Measurements from ENCODE around the gene CRTC1. TPM values are rescaled to one million over a fixed set of nuclear protein-coding genes. Genes with fewer than 3 reads are reported as not detected.

CRTC1 gene
- total RNA-seq, 1 donor from 2014 or later, result 28.8 TPM

DNA sequence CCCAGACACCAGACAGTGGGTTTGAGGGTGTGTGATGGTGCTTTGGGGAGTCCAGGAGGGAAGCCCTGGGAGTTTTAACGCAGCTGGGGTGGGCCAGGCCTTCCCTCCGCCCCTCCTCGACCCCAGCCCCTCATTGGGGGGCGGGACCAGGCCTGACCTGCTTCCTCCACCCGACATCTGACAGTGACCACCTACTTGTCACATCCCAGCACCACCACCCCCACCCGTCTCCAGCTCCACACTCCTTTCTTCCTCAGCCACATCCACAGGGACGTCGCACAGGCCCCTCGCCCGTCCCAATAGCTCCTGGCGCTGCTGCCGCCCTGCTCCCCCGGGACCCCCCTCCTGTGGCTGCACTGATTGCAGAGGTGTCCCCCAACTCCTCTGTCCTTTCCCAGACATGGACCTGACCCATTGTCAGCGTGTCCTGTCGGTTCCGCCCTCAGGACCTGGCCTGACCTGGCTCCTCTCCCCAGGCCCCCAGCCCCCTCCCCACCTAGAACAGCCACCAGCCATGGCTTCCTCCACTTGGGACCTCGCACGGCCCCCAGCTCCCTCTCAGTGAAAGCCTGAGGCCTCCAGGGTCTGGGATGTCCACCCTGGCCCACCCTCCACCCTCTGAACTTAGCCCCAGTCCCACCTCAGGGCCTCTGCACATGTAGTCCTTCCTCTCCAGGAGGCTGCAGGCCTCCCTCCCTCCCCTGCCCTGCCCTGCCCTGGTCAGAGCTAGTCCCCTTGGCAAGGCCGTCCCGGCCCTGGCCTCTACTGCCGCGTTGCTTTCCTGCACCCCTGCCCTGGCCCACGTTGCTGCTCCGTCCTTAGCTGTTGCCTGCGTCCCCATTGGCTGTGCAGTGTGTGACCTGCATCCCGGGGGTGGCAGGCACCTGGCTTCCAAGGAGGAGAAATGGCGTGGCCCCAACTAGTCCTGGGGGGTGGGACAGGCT is 77.2 kb downstream of the CRTC1 start:
- no peak overlapping the region for H3K4me3 Mint-ChIP-seq (ENCODE audit: unreplicated experiment)
- no peak for TF ChIP-seq CTCF (IDR thresholded peaks at IDR 0.05; ENCODE audit: partially characterized antibody, unreplicated experiment)
- peaks cover 3% of the 10 kb centered on the region for H3K27me3 Mint-ChIP-seq (ENCODE audit: unreplicated experiment)
- peaks cover 2% of the 10 kb centered on the region for H3K9me3 Mint-ChIP-seq (ENCODE audit: unreplicated experiment)
- H3K4me1 Mint-ChIP-seq (ENCODE audit: low read depth, unreplicated experiment), result peaks cover 4% of the 10 kb centered on the region
- no peaks in the 10 kb centered on the region for H3K36me3 Mint-ChIP-seq (ENCODE audit: unreplicated experiment)
- H3K27ac Mint-ChIP-seq (ENCODE audit: unreplicated experiment), result no peak overlapping the region
- DNase-seq, result no peak

GRCh38 chr19:18761531-18762110 is 78.1 kb downstream of the CRTC1 start:
- peaks cover 4% of the 10 kb centered on the region for H3K4me1 Mint-ChIP-seq (ENCODE audit: low read depth, unreplicated experiment)
- TF ChIP-seq CTCF (IDR thresholded peaks at IDR 0.05; ENCODE audit: partially characterized antibody, unreplicated experiment), result no peak
- DNase-seq, result no peak
- H3K9me3 Mint-ChIP-seq (ENCODE audit: unreplicated experiment), result peaks cover 2% of the 10 kb centered on the region
- no peaks in the 10 kb centered on the region for H3K36me3 Mint-ChIP-seq (ENCODE audit: unreplicated experiment)
- H3K4me3 Mint-ChIP-seq (ENCODE audit: unreplicated experiment), result no peak overlapping the region
- peak overlapping the region; percentile 28 for H3K27ac Mint-ChIP-seq (ENCODE audit: unreplicated experiment)
- peaks cover 3% of the 10 kb centered on the region for H3K27me3 Mint-ChIP-seq (ENCODE audit: unreplicated experiment)

DNA sequence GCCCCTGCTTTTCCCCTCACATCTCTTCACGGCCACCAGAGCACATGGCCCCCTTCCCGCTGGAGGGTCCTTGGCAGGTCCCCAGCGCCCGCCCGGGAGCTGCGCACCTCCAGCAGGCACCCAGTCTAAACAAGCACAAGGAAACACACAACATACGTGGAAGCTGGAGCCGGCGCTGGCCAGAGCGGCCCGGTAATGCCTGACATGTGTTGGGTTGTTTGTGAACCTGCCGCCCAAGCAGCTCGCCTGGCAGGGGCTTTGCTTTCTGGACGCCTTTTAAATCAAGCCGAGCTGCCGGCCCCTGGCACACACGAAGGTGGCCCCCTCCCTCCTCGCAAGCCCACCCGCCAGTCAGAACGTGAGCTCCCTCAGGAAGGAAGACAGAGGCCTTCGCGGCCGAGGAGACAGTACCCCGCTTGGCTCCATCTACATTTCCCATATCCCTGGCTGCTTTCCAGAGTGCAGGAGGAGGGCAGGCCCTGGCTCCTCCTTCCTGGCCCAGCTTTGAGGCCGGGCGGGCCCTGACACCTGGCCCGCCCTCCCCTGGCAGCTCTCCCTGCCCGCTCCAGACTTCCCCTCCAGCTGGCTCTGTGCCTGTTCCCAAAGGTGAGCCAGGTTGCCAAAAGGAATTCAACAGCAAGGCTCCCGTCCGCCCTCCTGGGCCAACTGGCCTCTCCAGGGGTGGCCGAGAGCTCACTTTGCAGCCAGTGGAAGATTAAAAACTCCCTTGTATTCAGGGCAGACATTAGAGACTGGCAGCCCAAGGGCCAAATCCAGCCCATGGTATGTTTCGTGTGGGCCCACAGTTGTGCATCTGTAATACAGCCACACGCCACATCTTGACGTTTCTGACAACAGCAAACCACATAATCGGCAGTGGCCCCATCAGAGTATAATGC is 78.9 kb downstream of the CRTC1 start:
- TF ChIP-seq CTCF (IDR thresholded peaks at IDR 0.05; ENCODE audit: partially characterized antibody, unreplicated experiment), result no peak
- DNase-seq, result peak; percentile 15
- no peak overlapping the region for H3K4me3 Mint-ChIP-seq (ENCODE audit: unreplicated experiment)
- H3K4me1 Mint-ChIP-seq (ENCODE audit: low read depth, unreplicated experiment), result peaks cover 6% of the 10 kb centered on the region
- H3K27me3 Mint-ChIP-seq (ENCODE audit: unreplicated experiment), result peaks cover 3% of the 10 kb centered on the region
- no peak overlapping the region for H3K27ac Mint-ChIP-seq (ENCODE audit: unreplicated experiment)
- peaks cover 2% of the 10 kb centered on the region for H3K9me3 Mint-ChIP-seq (ENCODE audit: unreplicated experiment)
- H3K36me3 Mint-ChIP-seq (ENCODE audit: unreplicated experiment), result no peaks in the 10 kb centered on the region

- DNase-seq, result no peak
- Mint-ChIP-seq H3K27ac (ENCODE audit: unreplicated experiment) (no peak overlapping the region), H3K9me3 (ENCODE audit: unreplicated experiment) (peaks cover 2% of the 10 kb centered on the region), H3K36me3 (ENCODE audit: unreplicated experiment) (no peaks in the 10 kb centered on the region), H3K4me1 (ENCODE audit: low read depth, unreplicated experiment) (peaks cover 8% of the 10 kb centered on the region), H3K27me3 (ENCODE audit: unreplicated experiment) (peaks cover 3% of the 10 kb centered on the region), H3K4me3 (ENCODE audit: unreplicated experiment) (no peak overlapping the region)
- no peak for TF ChIP-seq CTCF (IDR thresholded peaks at IDR 0.05; ENCODE audit: partially characterized antibody, unreplicated experiment)
These were observed 80.5 kb downstream of the CRTC1 start for GRCh38 chr19:18763674-18764590.
